Gastrocnemius medialis (tissue), 4 donors: Measurements from ENCODE around the gene PRKAG1. TPM values are rescaled to one million over a fixed set of nuclear protein-coding genes. Genes with fewer than 3 reads are reported as not detected.

Experiments
- ATAC-seq, 2 donors: fragments of 150-250 bp; one replicate each; pipeline ENCODE4 v1.9.1; 2016
- DNase-seq, 2 donors: peaks; one replicate each; pipeline ENCODE4 v3.0.0-alpha.2; 2019
- H3K27ac ChIP-seq, 4 donors: fragments of 200-600 bp; sonication (generic); 1 replicate in 1 of 4; 2 replicates in 3 of 4; pipeline ENCODE4 v1.5.1; 2016 to 2018; ENCODE audit warnings: mild to moderate bottlenecking in 2 of 4, moderate library complexity in 1 of 4
- H3K27me3 ChIP-seq, 3 donors: fragments of 200-600 bp; sonication (generic) in 2 of 3; 1 replicate in 1 of 3; 2 replicates in 2 of 3; pipeline versions ENCODE4 v1.5.1 to v1.6.0; 2016 to 2019; ENCODE audit warnings: mild to moderate bottlenecking in 1 of 3, moderate library complexity in 1 of 3
- H3K36me3 ChIP-seq, 2 donors: fragments of 200-600 bp; sonication (generic) in 1 of 2; one replicate each; pipeline ENCODE4 v1.5.1; 2017 to 2018
- H3K4me1 ChIP-seq, 2 donors: fragments of 200-600 bp; sonication (generic) in 1 of 2; one replicate each; pipeline ENCODE4 v1.5.1; 2016 to 2017; ENCODE audit warnings: mild to moderate bottlenecking in 2 of 2
- H3K4me3 ChIP-seq, 4 donors: fragments of 200-600 bp; sonication (generic) in 3 of 4; 1 replicate in 1 of 4; 2 replicates in 3 of 4; pipeline ENCODE4 v1.5.1; 2016 to 2019; ENCODE audit warnings: mild to moderate bottlenecking in 2 of 4
- H3K9me3 ChIP-seq, 3 donors: fragments of 200-600 bp; sonication (generic) in 2 of 3; 1 replicate in 1 of 3; 2 replicates in 2 of 3; pipeline ENCODE4 v1.5.1; 2016 to 2019
- CTCF ChIP-seq, 5 experiments: fragments of 450-650 bp in 3 of 5; fragments of 200-600 bp in 2 of 5; sonication (generic) in 2 of 5; IDR thresholded peaks in 4 of 5; conservative IDR thresholded peaks in 1 of 5; 1 replicate in 4 of 5; 2 replicates in 1 of 5; pipeline ENCODE4 v1.5.1; 2016 to 2019; ENCODE audit warnings: antibody characterized with exemption in 5 of 5, mild to moderate bottlenecking in 3 of 5, moderate library complexity in 3 of 5
- POLR2A ChIP-seq, 2 donors: fragments of 450-650 bp; IDR thresholded peaks; one replicate each; pipeline ENCODE4 v1.6.1; 2017; ENCODE audit warnings: antibody characterized with exemption in 2 of 2, mild to moderate bottlenecking in 2 of 2, moderate library complexity in 2 of 2
- in situ Hi-C, 4 donors: fragments of 200-750 bp; cut with MboI; loops; one replicate each; pipeline versions ENCODE4 v1.15.0 to v1.8.0; 2017; ENCODE audit warnings: low sequenced_read_pairs in 4 of 4
- intact Hi-C: fragments of 100-400 bp; cut with DNase I; formaldehyde crosslinking; loops from one replicate; pipeline ENCODE4 v1.15.1; 2023; ENCODE audit warnings: low total_unique reads
- total RNA-seq, 4 donors: library from RNA; depleted of rRNA; stranded (reverse); fragments of >200 nt; gene quantifications; one replicate each; pipeline versions ENCODE4 v1.1.0 to v1.2.3, GENCODE V29; 2016

PRKAG1 gene
- total RNA-seq, 4 donors from 2014 or later = 67.4 to 97.7 (median 83.9) TPM

DNA sequence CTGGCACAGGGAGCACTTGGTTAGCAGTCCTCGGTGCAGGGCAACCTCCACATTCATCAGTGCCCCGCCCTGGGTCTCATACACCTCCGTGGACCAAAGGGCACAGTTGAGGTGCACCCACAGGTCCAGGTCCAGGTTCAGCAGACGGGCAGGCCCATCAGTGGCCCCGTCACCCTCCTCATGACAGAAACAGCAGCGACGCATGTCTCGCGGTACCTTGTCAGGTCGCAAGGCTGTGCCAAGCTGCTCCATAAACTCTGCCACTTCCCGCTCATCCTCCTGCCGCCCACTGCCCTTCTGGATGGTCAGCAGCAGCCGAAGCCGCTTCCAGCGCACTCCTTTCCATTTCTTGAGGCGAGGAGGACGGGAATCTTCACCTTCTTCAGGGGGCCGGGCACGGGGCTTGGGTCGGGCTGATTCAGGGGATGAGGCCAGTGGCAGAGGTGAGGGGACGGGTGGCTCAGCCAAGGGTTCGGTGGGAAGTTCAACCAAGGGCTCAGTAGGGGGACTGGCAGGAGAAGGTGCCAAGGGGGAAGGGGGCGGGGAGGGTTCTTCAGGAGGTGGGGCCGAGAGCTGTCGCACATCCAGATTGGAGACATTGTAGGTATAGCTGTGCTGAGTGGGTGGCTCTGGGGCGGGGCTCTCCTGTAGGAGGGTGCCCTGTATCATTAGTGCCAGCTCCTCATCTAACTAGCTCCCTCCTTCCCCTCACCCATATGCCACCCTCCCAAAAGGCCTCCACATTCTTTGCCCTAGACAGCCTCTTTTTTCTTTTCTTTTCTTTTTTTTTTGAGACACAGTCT is 8.3 kb upstream of the PRKAG1 start:
- no peak overlapping the region for H3K4me3 ChIP-seq
- H3K4me1 ChIP-seq = no peaks in the 10 kb centered on the region
- no peak for TF ChIP-seq POLR2A (IDR thresholded peaks at IDR 0.05)
- H3K27ac ChIP-seq = no peak overlapping the region
- H3K27me3 ChIP-seq = no peaks in the 10 kb centered on the region
- H3K36me3 ChIP-seq = peaks cover 0 to 89% of the 10 kb centered on the region in 2 donors
- ATAC-seq (no peak), DNase-seq (no peak)
- no peaks in the 10 kb centered on the region for H3K9me3 ChIP-seq
- intact Hi-C loops (no loop called here), in situ Hi-C loops (no loop called here)

GRCh38 chr12:49026101-49026500 is 7.5 kb upstream of the PRKAG1 start:
- intact Hi-C loops = no loop called here
- no peaks in the 10 kb centered on the region for H3K4me1 ChIP-seq
- H3K27ac ChIP-seq = no peak overlapping the region
- H3K27me3 ChIP-seq = no peaks in the 10 kb centered on the region
- no peak overlapping the region for H3K4me3 ChIP-seq
- in situ Hi-C loops = no loop called here
- H3K9me3 ChIP-seq = no peaks in the 10 kb centered on the region
- H3K36me3 ChIP-seq = peaks cover 0 to 89% of the 10 kb centered on the region in 2 donors
- TF ChIP-seq POLR2A (IDR thresholded peaks at IDR 0.05) (no peak), CTCF (IDR thresholded peaks at IDR 0.05 in 4 of 5, conservative IDR thresholded peaks at IDR 0.05 in 1 of 5) (no peak)
- ATAC-seq (no peak), DNase-seq (no peak)

DNA sequence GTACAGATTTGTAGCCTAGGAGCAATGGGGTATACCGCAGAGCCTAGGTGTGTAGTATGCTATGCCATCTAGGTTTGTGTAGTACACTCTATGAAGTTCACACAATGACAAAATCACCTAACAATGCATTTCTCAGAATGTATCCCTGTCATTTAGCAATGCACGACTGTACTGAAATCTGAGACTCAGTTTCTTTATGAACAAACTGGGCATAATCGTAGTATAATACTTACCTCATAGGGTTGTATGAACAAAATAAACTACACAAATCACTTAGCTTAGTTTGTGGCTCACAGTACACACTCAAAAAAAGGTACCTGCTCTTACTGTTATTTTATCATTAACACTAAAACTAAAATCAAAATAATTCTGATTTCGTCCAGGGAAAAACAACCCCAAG is 6.9 kb upstream of the PRKAG1 start:
- in situ Hi-C loops = no loop called here

GRCh38 chr12:49024543-49024942 is 6.0 kb upstream of the PRKAG1 start:
- Histone ChIP-seq H3K4me3 (no peak overlapping the region), H3K9me3 (no peaks in the 10 kb centered on the region), H3K4me1 (no peaks in the 10 kb centered on the region), H3K36me3 (peaks cover 0 to 85% of the 10 kb centered on the region in 2 donors), H3K27ac (no peak overlapping the region), H3K27me3 (no peaks in the 10 kb centered on the region)
- intact Hi-C loops = no loop called here
- in situ Hi-C loops = no loop called here
- no peak for ATAC-seq
- TF ChIP-seq CTCF (IDR thresholded peaks at IDR 0.05 in 4 of 5, conservative IDR thresholded peaks at IDR 0.05 in 1 of 5) (no peak), POLR2A (IDR thresholded peaks at IDR 0.05) (no peak)
- no peak for DNase-seq

More for the DNA sequence above, 6.9 kb upstream of the PRKAG1 start:
- H3K4me1 ChIP-seq = no peaks in the 10 kb centered on the region
- ATAC-seq = no peak
- H3K27me3 ChIP-seq = no peaks in the 10 kb centered on the region
- H3K36me3 ChIP-seq = peaks cover 0 to 85% of the 10 kb centered on the region in 2 donors
- DNase-seq = no peak
- no peaks in the 10 kb centered on the region for H3K9me3 ChIP-seq
- no peak overlapping the region for H3K27ac ChIP-seq
- TF ChIP-seq CTCF (IDR thresholded peaks at IDR 0.05 in 4 of 5, conservative IDR thresholded peaks at IDR 0.05 in 1 of 5) = no peak
- no peak for TF ChIP-seq POLR2A (IDR thresholded peaks at IDR 0.05)
- no peak overlapping the region for H3K4me3 ChIP-seq
- intact Hi-C loops = no loop called here

- Histone ChIP-seq H3K36me3 (peaks cover 0 to 79% of the 10 kb centered on the region in 2 donors), H3K27ac (no peak overlapping the region), H3K4me1 (no peaks in the 10 kb centered on the region), H3K27me3 (no peaks in the 10 kb centered on the region), H3K9me3 (no peaks in the 10 kb centered on the region), H3K4me3 (no peak overlapping the region)
- no peak for ATAC-seq
- no peak for DNase-seq
- TF ChIP-seq POLR2A (IDR thresholded peaks at IDR 0.05) (no peak), CTCF (IDR thresholded peaks at IDR 0.05 in 4 of 5, conservative IDR thresholded peaks at IDR 0.05 in 1 of 5) (no peak)
- in situ Hi-C loops (no loop called here), intact Hi-C loops (no loop called here)
Measured at GRCh38 chr12:49023812-49024211, 5.2 kb upstream of the PRKAG1 start.
